ENCODE measurements around the gene DTNBP1.

GRCh38 chr6:15498640-15499039 is 164.2 kb downstream of the DTNBP1 start:
- no peak for TF ChIP-seq CTCF (IDR thresholded peaks at IDR 0.05)
- TF ChIP-seq EP300 (IDR thresholded peaks at IDR 0.05), result no peak
- no peak for TF ChIP-seq POLR2A (IDR thresholded peaks at IDR 0.05)
